HG03103 (cell line): ENCODE measurements around the gene GGPS1.
"Not testable (repeated sequence)": the region's sequence is repeated elsewhere in the genome, so short reads cannot be mapped to it uniquely, and the experiment has no call there.

Experiments
- ATAC-seq: cut with Tn5 transposase; IDR thresholded peaks from one replicate; pipeline ENCODE4 v1.9.1; 2021; ENCODE audit warnings: low read depth; ENCODE audit not compliant: unreplicated experiment

GGPS1 gene

DNA sequence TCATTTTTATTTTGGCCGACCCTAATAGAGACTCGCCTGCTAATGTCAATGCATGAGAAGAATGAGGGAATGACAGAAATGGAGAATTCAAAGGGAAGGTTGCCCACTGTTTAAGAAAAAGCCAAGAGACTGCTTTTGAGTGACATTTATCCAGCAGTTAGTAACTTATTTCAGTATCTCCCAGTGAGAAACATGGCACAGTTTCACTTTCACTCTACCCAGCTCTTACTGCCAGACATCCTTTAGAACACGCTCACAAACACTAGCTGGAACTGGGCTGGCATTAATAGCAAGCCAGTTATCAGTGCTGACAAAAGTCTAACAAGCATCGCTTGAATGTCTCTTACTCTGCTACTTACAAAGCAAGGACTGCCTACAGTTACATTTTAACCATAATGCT, 8.5 kb downstream of the GGPS1 start:
- ATAC-seq = no peak

DNA sequence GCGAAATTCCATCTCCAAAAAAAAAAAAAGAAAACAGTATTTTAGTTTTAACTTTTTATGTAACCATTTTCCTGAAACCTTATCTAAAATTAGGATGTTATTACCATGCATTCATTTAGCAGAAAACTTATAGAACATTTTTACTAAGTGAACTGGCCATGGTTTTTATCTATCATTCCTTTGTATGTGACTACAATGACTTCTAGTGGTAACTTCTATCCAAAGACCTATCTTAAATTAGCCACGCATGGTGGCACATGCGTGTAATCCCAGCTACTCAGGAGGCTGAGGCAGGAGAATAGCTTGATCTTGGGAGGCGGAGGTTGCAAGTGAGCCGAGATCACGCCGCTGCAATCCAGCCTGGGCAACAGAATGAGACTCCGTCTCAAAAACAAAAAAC, 11.4 kb downstream of the GGPS1 start:
- ATAC-seq = no peak

- no peak for ATAC-seq
These were observed 13.0 kb downstream of the GGPS1 start for GRCh38 chr1:235341334-235341733.

GRCh38 chr1:235342039-235342438, 13.7 kb downstream of the GGPS1 start:
- no peak for ATAC-seq

- no peak for ATAC-seq
These were observed 14.1 kb downstream of the GGPS1 start for GRCh38 chr1:235342471-235342870.

DNA sequence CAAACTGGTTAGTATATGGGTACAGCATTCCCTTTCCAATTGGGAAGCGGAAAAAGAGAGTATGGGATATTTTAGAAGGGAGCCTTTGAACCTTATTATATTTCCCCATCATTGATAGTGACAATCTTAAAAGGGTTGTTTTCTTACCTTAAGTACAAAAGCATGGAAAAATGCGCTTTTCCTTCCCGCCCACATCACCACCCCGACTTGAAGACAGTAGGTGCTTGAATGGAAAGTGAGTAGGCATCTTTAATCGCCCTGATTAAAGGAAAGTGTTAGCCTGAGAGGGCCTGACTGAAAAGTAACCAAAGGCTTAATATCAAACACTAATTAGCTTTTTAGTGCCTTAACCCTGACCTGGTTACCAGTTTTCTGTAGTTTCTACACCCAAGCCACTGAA, 15.4 kb downstream of the GGPS1 start:
- ATAC-seq = no peak

GRCh38 chr1:235351441-235351840, 23.1 kb downstream of the GGPS1 start:
- ATAC-seq = no peak

GRCh38 chr1:235351898-235352297, 23.5 kb downstream of the GGPS1 start:
- ATAC-seq = no peak

- no peak for ATAC-seq
These were observed 29.4 kb downstream of the GGPS1 start for GRCh38 chr1:235357485-235358373.

DNA sequence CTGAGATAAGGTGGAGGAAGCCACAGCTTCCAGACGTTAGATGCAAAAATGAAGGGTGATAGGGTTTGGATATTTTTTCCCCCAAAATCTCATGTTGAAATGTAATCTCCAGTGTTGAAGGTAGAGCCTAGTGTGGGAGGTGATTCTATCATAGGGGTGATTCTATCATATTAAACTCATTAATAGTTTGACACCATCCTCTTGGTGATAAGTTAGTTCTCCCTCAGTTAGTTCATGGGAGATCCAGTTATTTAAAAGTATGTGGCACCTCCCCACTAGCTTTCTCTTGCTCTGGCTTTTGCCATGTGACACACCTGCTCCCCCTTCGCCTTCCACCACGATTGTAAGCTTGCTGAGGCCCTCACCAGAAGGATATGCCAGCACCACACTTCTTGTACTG, 30.5 kb downstream of the GGPS1 start:
- ATAC-seq = no peak

GRCh38 chr1:235364189-235364588, 35.8 kb downstream of the GGPS1 start:
- ATAC-seq = not testable (repeated sequence)

DNA sequence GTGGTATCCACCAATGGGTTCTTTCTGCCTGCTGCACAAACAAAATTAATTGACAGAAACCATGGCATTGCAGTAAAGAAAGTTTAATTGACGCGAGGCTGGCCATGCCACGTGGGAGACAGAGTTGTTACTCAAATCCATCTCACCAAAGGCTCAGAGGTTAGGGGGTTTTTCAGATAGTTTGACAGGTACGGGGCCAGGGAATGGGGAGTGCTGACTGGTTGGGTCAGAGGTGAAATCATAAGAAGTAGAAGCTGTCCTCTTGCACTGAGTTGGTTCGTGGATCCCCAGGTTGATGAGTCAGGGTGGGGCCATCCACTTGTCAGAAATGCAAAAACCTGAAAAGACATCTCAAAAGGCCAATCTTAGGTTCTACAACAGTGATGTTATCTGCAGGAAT, 37.9 kb downstream of the GGPS1 start:
- ATAC-seq = no peak

- ATAC-seq = peak; percentile 99
These were observed 38.9 kb downstream of the GGPS1 start, which contains the start of gene TBCE for GRCh38 chr1:235367000-235367908. Gene TBCE (plus strand): TSS chr1:235367427. CDS start chr1:235380050, 12,623 bp downstream.

DNA sequence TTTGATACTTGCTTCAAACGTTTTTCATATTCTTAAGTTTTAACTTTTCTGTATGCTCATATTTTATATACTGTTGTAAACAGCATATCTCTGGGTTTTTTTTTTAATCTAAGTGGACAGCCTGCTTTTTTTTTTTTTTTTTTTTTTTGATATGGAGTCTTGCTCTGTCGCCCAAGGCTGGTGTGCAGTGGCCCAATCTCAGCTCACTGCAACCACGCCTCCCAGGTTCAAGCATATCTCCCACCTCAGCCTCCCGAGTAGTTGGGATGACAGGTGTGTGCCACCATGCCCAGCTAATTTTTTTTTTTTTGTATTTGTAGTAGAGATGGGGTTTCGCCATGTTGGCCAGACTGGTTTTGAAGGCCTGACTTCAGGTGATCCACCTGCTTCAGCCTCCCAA, 40.1 kb downstream of the GGPS1 start:
- no peak for ATAC-seq

- no peak for ATAC-seq
These were observed 41.4 kb downstream of the GGPS1 start for GRCh38 chr1:235369802-235370201.

DNA sequence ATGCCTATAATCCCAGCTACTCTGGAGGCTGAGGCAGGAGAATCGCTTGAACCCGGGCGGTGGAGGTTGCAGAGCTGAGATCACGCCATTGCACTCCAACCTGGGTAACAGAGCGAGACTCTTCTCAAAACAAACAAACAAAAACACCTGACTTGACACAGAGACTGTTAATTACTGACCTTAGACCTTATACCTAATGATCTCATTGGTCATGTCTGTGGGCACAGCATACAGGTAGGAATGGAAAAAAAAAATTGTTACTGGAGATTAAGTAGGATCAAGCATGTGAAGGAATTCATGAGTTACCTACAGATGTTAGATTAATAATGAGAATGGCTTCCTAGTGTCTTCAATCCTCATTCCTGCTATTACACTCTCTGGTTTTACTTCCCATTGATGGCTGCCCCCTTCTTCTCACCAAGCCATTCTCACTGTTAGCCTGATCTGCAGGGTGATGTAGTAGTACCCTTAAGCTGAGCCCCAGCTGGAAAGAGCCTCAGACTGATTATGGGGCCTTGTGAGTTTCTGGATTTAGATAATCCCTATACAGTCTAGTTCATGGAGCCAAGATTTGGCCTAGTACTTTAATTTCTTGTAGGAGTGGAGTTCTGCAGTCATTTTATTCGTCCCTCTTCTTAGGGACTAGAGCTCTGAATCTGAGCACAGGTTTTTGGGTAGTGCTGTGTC, 47.7 kb downstream of the GGPS1 start:
- ATAC-seq = no peak

GRCh38 chr1:235378134-235378735, 49.9 kb downstream of the GGPS1 start:
- not testable (repeated sequence) for ATAC-seq

GRCh38 chr1:235381955-235382739, 53.8 kb downstream of the GGPS1 start:
- not testable (repeated sequence) for ATAC-seq

- not testable (repeated sequence) for ATAC-seq
These were observed 57.3 kb downstream of the GGPS1 start for GRCh38 chr1:235385633-235386032.

GRCh38 chr1:235391874-235392273, 63.5 kb downstream of the GGPS1 start:
- no peak for ATAC-seq
